Hindlimb muscle (tissue), 1 donor: ENCODE data around the gene MPO. TPM values are rescaled to one million over a fixed set of nuclear protein-coding genes. Genes with fewer than 3 reads are reported as not detected.

Source experiments
- DNase-seq: peaks from one replicate; pipeline ENCODE4 v3.0.0-alpha.2; 2013
- polyA plus RNA-seq: library from polyadenylated mRNA; unstranded; fragments of 120-200 nt; gene quantifications from one replicate; pipeline ENCODE4 v1.2.1, GENCODE V29; 2013; ENCODE audit not compliant: insufficient read length

The MPO gene
- polyA plus RNA-seq, 1 donor = 11.4 TPM

DNA sequence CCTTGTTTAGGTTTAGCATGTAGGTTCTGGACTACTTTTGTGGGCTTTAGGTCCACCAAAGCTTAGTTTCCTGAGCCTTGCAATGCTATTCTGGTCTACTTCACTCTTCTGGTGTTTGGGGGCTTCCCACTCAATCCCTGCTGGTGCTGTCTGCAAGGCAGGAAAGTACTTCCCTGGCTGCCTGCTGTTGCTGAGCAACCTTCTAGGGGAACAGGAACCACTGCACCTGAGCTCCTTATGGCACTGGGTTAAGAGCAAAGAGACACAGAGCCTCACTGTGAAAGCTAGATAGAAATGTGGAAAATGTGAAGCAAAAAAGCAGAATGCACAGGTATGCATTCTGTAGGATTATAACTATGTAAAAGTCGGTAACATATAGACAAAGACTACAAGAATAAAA lies 17.0 kb downstream of the MPO start:
- DNase-seq = no peak

DNA sequence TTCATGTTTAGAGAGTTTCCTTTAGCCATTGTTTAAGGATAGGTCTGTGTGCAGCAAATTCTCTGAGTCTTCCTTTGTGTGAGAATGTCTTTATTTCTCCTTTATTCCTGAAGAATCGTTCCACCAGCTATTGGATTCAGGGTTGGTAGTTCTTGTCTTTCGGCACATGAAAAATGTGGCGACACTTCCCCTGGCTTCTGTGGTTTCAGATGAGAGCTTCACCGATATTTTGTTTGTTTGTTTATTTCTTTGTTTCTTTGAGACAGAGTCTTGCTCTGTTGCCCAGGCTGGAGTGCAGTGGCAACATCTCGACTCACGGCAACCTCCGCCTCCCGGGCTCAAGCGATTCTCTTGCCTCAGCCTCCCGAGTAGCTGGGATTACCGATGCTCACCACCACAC lies 18.6 kb downstream of the MPO start:
- DNase-seq = no peak

DNA sequence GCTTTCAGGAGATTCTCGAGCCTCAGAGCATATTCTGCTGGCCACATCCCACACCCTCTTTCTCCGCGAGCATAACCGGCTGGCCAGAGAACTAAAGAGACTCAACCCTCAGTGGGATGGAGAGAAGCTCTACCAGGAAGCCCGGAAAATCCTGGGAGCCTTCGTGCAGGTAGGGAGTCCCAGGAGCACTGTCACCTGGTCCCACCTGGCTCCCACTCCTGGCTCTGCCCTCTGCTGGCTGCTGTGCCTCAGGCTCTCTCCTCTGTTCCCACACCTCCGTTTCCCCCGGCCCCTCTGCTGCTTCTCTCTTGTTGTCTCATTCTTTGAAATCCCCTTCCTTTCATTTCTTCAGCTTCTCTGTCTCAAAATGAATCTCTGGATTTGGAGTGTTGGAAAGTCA lies 25.9 kb downstream of the MPO start:
- DNase-seq = no peak

DNA sequence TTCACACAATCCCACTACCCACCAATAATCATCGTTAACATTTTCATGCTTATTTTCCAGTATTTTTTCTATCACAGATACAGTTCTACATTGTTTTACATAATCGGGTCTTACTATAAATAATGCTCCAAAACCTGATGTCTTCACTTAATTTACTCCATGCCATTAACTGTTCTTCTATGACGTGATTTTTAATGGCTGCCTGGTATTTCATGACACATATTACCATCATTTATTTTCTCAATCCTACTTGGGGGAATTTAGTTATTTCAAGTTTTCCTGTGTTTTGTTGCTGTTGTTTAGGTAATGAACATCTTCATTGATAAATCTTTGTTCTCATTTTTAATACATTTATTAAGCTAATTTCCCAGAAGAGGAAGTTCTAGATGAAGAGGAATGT lies 27.7 kb downstream of the MPO start:
- no peak for DNase-seq

DNA sequence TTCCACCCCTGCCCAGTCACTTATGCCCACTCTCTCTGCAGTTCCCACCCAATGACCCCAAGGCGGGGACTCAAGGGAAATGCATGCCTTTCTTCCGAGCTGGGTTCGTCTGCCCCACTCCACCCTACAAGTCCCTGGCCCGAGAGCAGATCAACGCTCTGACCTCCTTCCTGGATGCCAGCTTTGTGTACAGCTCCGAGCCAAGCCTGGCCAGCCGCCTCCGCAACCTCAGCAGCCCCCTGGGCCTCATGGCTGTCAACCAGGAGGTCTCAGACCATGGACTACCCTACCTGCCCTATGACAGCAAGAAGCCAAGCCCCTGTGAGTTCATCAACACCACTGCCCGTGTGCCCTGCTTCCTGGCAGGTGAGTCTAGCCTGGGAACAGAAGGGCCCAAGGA lies 28.6 kb downstream of the MPO start:
- no peak for DNase-seq

DNA sequence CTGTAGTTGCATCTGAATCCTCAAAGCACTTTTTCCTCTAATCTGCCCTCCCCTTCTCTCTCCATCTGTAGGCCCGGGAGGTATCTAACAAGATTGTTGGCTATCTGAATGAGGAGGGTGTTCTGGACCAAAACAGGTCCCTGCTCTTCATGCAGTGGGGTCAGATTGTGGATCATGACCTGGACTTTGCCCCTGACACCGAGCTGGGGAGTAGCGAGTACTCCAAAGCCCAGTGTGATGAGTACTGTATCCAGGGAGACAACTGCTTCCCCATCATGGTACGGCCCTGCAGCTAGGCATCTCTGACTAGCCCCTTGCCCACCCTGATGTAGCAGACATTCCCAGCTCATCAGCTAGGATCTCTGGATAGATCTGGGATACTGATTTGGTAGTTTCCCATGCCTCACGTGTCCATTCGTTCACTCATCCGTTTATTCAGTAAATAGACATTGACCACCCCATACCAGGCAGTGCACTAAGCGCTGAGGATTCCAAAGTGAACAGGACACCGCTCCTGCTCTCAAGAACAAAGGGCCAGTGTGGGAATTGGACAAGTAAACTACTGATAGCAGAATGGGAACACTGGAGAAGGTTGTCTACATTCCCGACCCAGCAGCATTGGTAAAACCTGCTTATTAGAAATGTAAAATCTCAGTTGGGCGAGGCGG lies 30.3 kb downstream of the MPO start:
- DNase-seq = no peak

DNA sequence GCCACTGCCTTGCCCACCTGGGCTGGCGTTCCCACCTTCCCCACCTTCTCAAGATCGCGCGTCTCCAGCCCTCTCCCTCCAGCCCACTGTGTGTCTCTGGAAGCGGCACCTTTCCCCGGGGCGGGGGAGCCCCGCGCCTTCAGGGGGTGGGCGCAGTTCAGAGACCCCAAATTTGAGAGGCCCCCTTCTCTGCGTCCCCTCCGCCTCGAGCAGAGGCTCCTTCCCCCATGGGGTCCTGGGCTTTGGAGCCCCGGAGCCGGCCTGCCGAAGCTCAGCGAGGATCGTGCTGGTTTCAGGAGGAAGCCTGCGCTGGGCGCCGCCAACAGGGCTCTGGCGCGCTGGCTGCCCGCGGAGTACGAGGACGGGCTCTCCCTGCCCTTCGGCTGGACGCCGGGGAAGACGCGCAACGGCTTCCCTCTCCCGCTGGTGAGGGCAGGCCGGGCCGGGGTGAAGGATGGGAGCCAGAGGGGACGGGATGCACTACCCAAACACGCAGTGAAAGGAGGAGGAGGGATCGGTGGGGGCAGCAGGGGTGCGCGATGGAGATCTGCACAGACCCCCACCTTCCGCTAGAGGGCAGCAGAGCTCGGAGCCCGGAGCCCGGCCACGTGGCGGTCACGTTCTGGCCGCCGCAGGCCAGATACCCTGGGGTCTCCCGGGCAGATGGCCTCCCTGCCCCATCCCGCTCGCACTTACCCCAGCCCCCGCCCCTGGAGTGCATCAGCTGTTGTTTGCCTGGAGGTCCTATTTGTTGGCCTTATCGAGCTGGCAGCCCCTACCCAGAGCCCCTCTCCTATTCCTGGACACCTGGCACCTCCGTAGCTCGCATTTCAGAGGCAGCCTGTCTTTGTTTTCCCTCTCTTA lies 31.2 kb downstream of the MPO start:
- DNase-seq = peak; percentile 76

DNA sequence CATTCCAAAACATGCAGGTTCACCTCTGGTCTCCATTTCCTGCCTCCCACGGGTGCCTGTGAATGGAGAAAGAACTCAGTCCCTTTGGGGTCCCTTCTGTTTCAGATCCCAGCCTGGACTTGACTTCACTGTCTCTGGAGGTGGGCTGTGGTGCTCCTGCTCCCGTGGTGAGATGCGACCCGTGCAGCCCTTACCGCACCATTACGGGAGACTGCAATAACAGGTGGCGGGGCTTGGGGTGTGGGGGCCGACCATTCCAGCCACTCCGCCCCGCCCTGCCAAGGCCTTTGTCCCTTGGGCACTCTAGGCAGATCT lies 31.8 kb downstream of the MPO start:
- DNase-seq = no peak

DNA sequence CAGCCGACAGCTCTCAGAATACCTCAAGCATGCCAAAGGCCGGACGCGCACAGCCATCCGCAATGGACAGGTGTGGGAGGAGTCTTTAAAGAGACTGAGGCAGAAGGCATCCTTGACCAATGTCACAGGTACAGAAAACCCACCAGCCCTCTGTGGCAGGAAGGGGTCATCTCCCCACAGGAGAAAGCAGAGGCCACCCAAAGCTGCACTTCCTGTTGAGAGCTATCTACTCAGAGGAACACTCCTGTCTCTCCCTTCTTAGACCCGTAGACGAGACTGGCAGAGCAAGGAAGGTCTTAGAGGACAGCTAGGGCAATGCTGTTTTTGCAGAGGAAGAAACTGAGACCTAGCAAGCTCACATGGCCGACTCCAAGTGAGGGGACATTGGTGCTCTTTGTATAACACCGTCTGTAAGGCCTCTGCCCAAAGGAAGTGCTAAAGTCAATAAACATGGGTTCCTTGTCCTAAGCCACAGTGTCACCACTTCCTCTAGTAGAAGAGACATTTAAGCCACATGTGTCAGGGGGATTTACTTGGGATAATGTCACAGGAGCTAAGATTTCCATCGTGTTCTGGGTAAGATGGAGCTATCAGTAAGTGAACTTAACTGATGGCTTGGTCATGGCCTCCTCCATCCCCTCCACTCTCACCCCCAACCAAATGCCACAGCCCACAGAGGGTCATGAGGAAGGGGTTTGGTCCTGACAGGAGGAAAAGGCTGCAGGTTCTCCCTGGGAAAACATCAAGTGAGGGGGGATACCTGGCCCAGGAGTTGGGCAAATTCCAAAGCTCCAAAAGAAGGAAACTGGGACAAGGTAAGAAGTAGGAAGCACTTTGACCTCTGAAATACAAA lies 33.0 kb downstream of the MPO start:
- no peak for DNase-seq

DNA sequence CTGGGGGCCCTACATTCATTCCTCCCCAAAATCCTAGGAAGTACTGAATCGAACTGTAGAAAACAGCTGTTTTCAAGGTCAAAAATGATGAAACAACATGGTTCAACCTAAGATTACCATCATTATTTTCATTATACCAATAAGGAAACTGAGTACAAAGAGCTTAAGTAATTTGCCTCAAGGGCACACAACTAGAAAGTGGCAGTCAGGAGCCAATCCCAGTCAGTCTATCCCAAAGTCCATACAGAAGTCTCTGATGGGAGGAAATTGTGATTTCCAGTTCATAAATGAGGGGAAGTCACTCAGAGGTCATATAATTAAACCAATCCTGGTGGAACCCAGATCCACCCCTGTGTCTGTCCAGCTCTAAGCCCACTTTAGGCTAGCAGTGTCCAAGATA lies 34.0 kb downstream of the MPO start:
- DNase-seq = no peak

DNA sequence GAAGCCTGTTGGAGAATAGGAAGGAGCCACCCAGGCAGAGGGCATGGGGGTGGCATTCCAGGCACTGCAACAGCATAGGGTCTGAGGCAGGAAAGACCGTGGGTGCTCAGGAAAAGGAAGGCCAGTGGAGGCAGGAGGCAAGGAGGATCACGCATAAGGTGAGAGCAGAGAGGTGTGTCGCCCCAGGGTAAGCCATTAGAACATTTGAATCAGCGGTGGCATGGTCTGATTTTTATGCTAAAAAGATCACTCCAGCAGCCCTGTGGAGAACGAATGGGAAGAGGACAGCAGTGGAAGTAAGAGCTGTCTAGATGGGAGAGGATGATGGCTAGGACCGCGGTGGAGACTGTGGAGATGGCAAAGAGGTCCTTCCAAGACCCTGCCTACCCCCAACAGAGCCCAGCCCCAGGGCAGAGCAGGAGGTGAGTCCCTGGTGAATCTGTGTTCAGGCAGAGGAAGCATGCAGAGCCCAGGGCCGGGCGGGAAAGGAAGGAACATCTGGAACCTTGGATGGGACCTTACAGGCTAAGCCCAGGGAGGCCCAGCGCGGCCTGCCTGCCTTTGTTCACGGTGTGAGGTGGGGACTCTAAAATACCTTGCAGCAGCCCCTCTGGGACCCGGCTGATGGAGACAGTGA lies 34.5 kb downstream of the MPO start:
- DNase-seq = no peak

DNA sequence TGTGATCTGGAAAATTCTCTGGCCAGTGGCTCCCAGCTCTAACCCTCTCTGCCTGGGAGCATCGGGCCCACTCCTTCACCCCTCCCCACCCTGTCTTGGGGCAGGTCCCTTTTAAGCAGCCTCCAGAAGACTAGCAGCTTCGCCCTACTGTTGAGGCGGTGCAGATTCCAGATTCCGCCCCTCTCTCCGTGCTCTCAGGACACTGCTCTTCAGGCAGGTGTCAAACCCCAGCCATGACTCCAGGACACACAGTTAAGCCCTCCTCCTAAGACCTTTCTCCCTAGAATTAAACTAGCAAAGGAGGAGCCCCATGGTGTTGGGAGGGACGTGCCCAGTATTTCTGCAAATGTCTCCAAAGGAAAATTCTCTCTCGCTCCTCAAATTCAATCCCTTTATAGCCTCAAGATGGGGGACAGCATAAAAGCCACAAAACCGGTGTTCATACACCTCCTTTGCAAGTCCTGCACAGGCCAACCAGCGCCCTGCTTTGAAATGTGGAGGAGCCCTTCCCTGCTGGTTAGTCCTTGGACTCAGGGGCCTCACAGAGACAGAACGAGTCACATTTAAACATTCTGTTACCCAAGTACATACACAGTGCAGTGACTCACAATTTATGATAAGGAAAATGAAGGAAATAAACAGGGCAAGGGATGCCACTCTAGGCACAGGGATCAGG lies 35.2 kb downstream of the MPO start:
- no peak for DNase-seq

DNA sequence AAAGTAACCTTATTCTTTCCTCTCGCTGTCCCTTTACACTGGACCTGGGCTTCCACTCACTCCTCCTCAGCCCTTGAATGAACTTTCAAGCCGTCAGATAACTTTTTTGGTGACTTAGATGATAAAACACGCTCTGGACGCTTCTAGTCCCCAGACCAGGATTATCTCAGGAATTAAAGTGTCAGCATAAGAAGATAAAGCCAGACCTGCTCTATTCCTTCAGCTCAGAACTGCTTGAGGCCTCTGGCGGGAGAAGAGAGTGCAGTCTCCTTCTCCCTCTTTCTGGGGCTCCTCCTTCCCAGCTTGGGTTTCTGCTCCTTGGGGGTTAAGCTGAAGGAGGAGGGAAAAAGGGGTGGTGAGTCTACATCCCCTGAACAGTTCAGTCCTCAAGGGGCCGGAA lies 35.8 kb downstream of the MPO start:
- no peak for DNase-seq

DNA sequence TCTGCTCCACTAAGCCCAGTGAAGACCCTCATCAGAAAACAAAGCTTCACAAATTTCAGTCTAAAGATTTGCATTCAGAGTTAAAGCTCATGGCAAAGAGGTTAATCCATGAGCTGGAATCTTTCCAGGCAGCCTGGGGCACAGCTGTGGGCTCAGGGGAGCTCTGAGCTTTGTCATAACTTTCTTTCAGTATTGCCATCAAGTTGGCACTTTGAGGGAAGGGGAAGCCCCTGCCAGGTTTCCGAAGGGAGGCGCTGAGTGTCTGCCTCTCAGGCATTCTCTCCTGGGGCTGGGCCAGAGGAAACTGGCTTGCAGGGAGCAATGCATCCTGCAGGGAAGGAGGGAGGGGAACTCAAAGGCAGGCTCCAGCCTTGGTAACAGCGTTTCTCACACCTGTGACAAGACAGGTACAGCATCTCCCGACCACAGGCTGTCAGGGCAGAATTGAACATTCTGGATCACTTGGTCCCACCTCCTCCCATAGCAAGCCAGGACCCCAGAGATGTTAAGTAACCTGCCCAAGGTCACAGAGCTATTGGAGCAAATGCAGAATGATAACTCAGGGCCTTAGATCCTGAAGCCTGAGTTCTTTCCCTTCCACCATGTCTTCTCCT lies 38.5 kb downstream of the MPO start:
- no peak for DNase-seq

DNA sequence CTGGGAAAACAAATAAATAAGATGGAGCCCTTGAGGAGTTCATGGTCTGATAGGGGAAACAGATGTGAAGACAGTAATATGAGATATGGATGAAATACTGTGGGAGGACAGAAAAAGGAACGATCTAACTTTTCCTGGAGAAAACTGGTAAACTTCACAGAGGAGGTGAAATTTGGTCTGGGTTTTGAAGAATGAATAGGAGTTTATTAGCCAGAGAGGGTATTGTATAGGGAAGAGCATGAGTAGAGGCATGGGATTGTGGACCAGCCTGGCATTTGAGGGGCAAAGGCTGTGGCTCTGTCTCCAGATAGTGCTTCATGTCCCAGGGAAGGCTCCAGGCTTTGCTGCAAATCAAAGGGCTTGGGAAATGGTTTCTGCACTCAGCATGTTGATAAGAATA lies 40.7 kb downstream of the MPO start:
- DNase-seq = no peak

DNA sequence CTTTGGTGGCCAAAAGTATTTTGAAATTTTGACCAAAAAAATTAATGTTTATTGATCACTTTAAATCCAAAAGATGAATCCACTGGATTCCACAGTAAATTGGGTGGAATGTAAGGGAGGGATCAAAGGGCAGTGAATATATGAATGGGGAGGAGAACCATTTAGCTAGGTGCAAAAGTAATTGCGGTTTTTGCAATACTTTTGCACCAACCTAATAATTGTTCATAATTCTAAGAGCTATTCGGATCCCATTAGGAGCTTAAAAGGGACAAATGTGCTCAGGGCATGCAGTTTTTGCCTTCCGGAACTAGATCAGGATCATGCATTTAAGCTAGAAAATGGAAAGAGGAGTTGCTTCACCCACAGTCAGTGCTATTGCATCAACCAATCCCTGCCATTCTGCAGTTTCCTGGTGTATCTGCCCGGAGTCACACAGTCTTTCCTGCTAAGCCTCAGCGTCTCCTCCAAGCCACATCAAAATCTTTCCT lies 42.5 kb downstream of the MPO start, which contains the start of gene LPO:
TSS of gene LPO (plus strand) at position 438 of the 488 bp plus-strand sequence. CDS start 4,396 bp downstream, outside the sequence.
- DNase-seq = no peak

DNA sequence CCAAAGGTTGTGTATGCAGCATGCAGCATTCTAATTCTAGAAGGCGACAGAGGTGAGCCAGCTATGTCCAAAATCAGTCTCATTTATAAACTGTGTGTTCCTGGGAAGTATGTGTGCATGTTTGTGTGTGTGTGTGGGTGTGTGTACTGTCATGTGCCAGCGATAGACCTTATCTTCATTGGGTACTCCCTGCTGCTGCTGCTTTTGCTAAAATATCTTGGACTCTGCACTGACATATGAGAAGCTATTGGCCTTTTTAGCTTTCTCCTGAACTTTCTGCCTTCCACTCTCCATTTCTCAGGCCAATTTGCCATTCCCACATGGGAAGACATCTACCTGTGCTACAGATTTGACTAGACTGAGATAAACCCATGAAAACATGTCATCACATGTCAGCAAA lies 44.3 kb downstream of the MPO start:
- DNase-seq = no peak

DNA sequence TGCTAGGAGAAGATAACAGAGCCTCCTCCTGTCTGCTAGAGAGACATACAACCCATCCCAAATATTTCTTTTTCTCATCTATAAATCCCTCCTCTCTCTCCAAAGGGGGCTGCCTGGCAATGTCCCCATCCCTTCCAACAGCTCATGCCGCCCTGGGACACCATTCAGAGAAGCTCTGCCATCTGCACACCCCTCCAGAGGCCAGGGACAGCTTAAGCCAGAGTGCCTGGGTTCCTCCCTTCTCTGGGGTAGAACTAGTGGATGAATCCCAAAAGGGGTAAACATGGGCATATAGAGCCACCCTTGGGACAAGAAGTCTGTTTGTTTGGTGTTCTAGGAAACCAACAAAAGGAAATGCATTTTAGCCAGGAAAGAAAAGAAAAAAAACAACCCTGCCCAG lies 44.9 kb downstream of the MPO start:
- DNase-seq = no peak

DNA sequence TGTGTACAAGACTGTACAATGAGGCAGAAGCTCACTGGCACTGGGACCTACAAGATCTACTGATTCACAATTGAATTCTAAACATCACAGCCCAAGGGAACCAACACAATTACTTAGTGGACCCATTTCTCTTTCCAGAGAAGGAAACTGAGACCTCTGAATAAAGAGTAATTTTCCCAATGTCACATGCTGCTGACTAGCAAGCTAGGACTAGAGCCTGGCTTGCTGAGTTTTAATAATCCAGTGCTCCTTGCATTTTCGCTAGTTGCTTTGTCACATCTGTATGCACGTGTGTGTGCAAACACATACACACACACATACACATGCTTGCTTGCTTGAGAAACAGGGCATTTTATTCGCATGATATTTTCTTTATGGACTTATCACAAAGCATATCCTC lies 46.2 kb downstream of the MPO start:
- no peak for DNase-seq

DNA sequence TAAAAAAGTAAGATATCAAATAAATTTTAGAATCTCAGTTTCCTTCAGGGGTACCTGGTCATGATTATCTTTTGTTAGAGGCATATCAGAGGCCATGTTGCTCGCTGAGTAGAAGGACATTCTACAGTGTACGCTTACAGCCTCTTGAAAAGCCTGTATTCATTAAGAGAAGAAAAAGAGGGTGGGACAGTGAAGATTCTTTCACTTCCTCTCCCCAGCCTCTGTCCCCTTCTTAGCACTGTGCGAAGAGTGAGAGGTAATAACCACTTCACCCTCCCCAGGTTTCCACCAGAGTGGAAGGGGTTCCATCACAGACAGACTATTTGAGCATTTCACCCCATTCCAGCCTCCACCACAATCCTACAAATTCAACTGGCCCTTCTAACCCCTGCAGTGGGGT lies 47.2 kb downstream of the MPO start:
- no peak for DNase-seq

DNA sequence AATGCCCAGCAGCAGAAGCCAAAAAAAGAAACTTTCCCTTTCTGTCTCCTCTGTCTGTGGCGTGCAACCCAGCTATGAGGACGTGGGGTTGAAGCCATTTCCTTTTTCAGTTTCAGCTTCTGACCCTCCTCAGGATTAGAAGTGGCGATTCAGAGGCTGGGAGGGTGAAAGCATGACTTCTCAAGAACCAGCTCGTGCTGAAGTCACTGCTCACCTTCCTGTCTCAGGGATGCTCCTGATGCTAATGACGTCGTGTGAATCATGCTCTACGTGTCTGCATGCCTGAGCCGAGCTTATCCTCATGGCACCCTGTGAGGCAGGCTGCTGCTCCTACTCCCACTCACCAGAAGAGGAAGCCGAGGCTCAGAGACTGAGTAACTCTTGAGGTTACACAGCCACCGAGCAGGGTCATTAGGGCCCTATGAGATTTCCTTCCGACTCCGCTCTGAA lies 48.0 kb downstream of the MPO start:
- no peak for DNase-seq

DNA sequence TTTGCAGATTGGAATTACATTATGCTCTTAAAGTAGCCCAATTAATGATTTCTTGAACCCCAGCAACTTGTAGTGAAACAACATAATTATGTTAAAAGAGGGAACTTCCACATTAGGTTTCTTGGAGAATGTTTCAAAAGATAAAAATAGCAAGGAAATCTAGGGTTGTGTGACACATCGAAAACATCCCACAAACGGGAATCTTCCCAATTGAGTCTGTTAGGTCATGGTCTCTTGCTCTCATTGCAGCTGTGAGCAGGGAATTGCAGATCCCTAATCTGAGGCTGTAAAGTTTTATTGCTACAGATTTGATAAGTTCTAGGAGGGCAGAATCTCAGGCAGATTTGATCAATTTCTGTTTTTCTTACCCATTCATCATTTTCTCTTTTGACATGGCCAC lies 49.1 kb downstream of the MPO start:
- DNase-seq = no peak
